OCI-LY1 (cell line): ENCODE data around the gene FKBP9.

Experiments
- CTCF ChIP-seq: fragments of 200-600 bp; sonication (generic), shearing (Covaris generic); IDR thresholded peaks from 2 replicates; pipeline ENCODE4 v1.5.1; 2017; ENCODE audit warnings: mild to moderate bottlenecking, antibody characterized with exemption, low read length, moderate library complexity, mixed read lengths
- EZH2 ChIP-seq: fragments of 200-600 bp; sonication (generic), shearing (Covaris generic); IDR thresholded peaks from 2 replicates; pipeline ENCODE4 v1.8.0; 2017; ENCODE audit warnings: borderline replicate concordance, mixed run types, mild to moderate bottlenecking, antibody characterized with exemption, low read length, moderate library complexity, mixed read lengths

GRCh38 chr7:33048257-33048656 is 91.0 kb downstream of the FKBP9 start:
- TF ChIP-seq CTCF (no peak), EZH2 (no peak)
